HepG2 (cell line): Measurements from ENCODE around the gene VASH2. TPM values are rescaled to one million over a fixed set of nuclear protein-coding genes. Genes with fewer than 3 reads are reported as not detected.
"Not testable (repeated sequence)": the region's sequence is repeated elsewhere in the genome, so short reads cannot be mapped to it uniquely, and the experiment has no call there.

Source experiments
- ATAC-seq: fragments of 200-7000 bp; cut with Tn5 transposase; 3 replicates; pipeline ENCODE4 v1.9.1; 2020; ENCODE audit warnings: mild to moderate bottlenecking, moderate library complexity
- BruUV-seq: library from RNA; stranded (reverse); fragments of 400-500 nt; replicated peaks from 2 replicates; lab custom pipeline; 2021; lab: Mats Ljungman, UMichigan
- CTCF ChIA-PET: fragments of 300-600 bp; formaldehyde crosslinking; extraction: SDS; loops from one replicate; lab custom pipeline; 2021; ENCODE audit warnings: low total read pairs, inconsistent platforms, low intra/inter-chr PET ratio; lab: Yijun Ruan, JAX
- POLR2A ChIA-PET: fragments of 350-600 bp; sonication (Branson Sonifier 250); formaldehyde crosslinking; loops from one replicate; lab custom pipeline; 2020; ENCODE audit warnings: antibody characterized with exemption, inconsistent platforms; lab: Yijun Ruan, JAX
- DNase-seq: peaks from one replicate; pipeline ENCODE4 v3.0.0-alpha.2; 2015; ENCODE audit warnings: low spot score
- FAIRE-seq: peaks from 3 replicates; lab custom pipeline; 2011; peaks lifted over from hg19 to GRCh38; lab: Jason Lieb, UNC
- H2AFZ ChIP-seq: one replicate; pipeline ENCODE4 v1.6.1; 2011; ENCODE audit warnings: low read length, inconsistent platforms
- H3K27ac ChIP-seq: fragments of 300-600 bp; 3 replicates; pipeline ENCODE4 v1.8.0; 2011; ENCODE audit warnings: mixed run types, mild to moderate bottlenecking, mixed read lengths, low read length, inconsistent platforms; ENCODE audit not compliant: insufficient read depth; ENCODE audit errors: extremely low read length
- H3K27me3 ChIP-seq, 2 experiments: fragments of 200-600 bp in 1 of 2; 2 replicates in 1 of 2; 3 replicates in 1 of 2; pipeline versions ENCODE4 v1.6.0 to v1.8.0; 2011; ENCODE audit warnings: low read length in 2 of 2, mild to moderate bottlenecking in 2 of 2, moderate library complexity in 2 of 2, inconsistent platforms in 1 of 2; ENCODE audit not compliant: insufficient read depth in 2 of 2, control insufficient read depth in 1 of 2
- H3K36me3 ChIP-seq, 2 experiments: fragments of 200-600 bp in 1 of 2; replicated peaks in 1 of 2; 2 replicates in 1 of 2; 3 replicates in 1 of 2; pipeline versions ENCODE4 v1.5.1 to v1.8.0; 2011; ENCODE audit warnings: low read length in 2 of 2, inconsistent platforms in 1 of 2; ENCODE audit not compliant: insufficient read depth in 2 of 2, control insufficient read depth in 1 of 2
- H3K4me1 ChIP-seq: 2 replicates; pipeline ENCODE4 v1.5.1; 2012; ENCODE audit warnings: low read length, inconsistent platforms; ENCODE audit not compliant: insufficient read depth
- H3K4me2 ChIP-seq: 2 replicates; pipeline ENCODE4 v1.6.0; 2011; ENCODE audit warnings: low read depth, low read length, inconsistent platforms
- H3K4me3 ChIP-seq, 3 experiments: fragments of 200-600 bp in 1 of 3; sonication (generic), shearing (Covaris generic) in 1 of 3; replicated peaks in 1 of 3; 2 replicates each; pipeline ENCODE4 v1.5.1; 2011 to 2016; ENCODE audit warnings: low read length in 3 of 3, inconsistent platforms in 2 of 3, low read depth in 2 of 3, mild to moderate bottlenecking in 2 of 3, control low read depth in 1 of 3, mixed read lengths in 1 of 3; ENCODE audit not compliant: insufficient read depth in 1 of 3
- H3K79me2 ChIP-seq: one replicate; pipeline ENCODE4 v1.6.1; 2011; ENCODE audit warnings: low read length, inconsistent platforms; ENCODE audit not compliant: insufficient read depth
- H3K9ac ChIP-seq: 2 replicates; pipeline ENCODE4 v1.6.0; 2011; ENCODE audit warnings: mild to moderate bottlenecking, low read depth, low read length, inconsistent platforms; ENCODE audit not compliant: insufficient read depth
- H3K9me3 ChIP-seq: 2 replicates; pipeline ENCODE4 v1.5.1; 2012; ENCODE audit warnings: mild to moderate bottlenecking, low read length
- H4K20me1 ChIP-seq: 2 replicates; pipeline ENCODE4 v1.6.0; 2011; ENCODE audit warnings: inconsistent platforms, mild to moderate bottlenecking, low read length, moderate library complexity; ENCODE audit not compliant: insufficient read depth
- BRD4 ChIP-seq: sonication (generic); formaldehyde crosslinking; IDR thresholded peaks from 2 replicates; pipeline ENCODE4 v1.4.0; 2020; ENCODE audit warnings: missing genetic modification reagents
- KIAA2018 ChIP-seq: sonication (generic); formaldehyde crosslinking; IDR thresholded peaks from 2 replicates; pipeline ENCODE4 v1.5.0; 2020; ENCODE audit warnings: mild to moderate bottlenecking, missing genetic modification reagents, borderline replicate concordance
- NFYC ChIP-seq: IDR thresholded peaks from 2 replicates; pipeline ENCODE4 v1.6.1; 2016; ENCODE audit warnings: missing genetic modification reagents, missing compliant biosample characterization
- NR2F6 ChIP-seq, 2 experiments: IDR thresholded peaks; 2 replicates each; pipeline ENCODE4 v1.6.1; 2016; ENCODE audit warnings: antibody characterized with exemption in 1 of 2, mild to moderate bottlenecking in 1 of 2
- TEF ChIP-seq: sonication (generic); formaldehyde crosslinking; IDR thresholded peaks from 2 replicates; pipeline ENCODE4 v1.5.0; 2020; ENCODE audit warnings: missing genetic modification reagents
- ZNF10 ChIP-seq: sonication (generic); formaldehyde crosslinking; IDR thresholded peaks from 2 replicates; pipeline ENCODE4 v1.4.0; 2020; ENCODE audit warnings: mild to moderate bottlenecking, low read depth, missing genetic modification reagents, borderline replicate concordance
- ZSCAN20 ChIP-seq: sonication (generic); formaldehyde crosslinking; IDR thresholded peaks from 2 replicates; pipeline ENCODE4 v1.4.0; 2020; ENCODE audit warnings: missing genetic modification reagents, mild to moderate bottlenecking, borderline replicate concordance
- WGBS: methylation state at CpG from one replicate; pipeline ENCODE4 v1.1.6; 2017; ENCODE audit warnings: low lambda C conversion rate; 5-methylcytosine and 5-hydroxymethylcytosine counted together
- in situ Hi-C: cut with HindIII; loops from 2 replicates; pipeline ENCODE4 v1.10.0; 2017; ENCODE audit warnings: low pct_unique_long_range_greater_than_20kb; ENCODE audit not compliant: extremely low pct_ligation_motif_present
- intact Hi-C: fragments of 100-400 bp; cut with micrococcal nuclease; formaldehyde crosslinking; loops from one replicate; pipeline ENCODE4 v1.10.0; 2022; ENCODE audit not compliant: unreplicated experiment
- polyA plus RNA-seq, 8 experiments: library from polyadenylated mRNA; depleted of rRNA in 3 of 8; stranded (reverse) in 7 of 8; unstranded in 1 of 8; fragments of >200 nt; fragmentation: Illumina TruSeq in 4 of 8; extraction: Trizol in 4 of 8; gene quantifications; 2 replicates each; pipeline versions ENCODE4 v1.2.1 to v1.2.3, GENCODE V29; 2011 to 2016; ENCODE audit warnings: low read depth in 4 of 8, missing spikeins in 1 of 8, mixed read lengths in 1 of 8; ENCODE audit not compliant: insufficient read depth in 1 of 8
- total RNA-seq, 5 experiments: library from RNA; depleted of rRNA; stranded (reverse); fragments of >200 nt; fragmentation: Illumina TruSeq; extraction: Trizol; gene quantifications; 2 replicates each; pipeline ENCODE4 v1.2.3, GENCODE V29; 2016; ENCODE audit warnings: low read depth in 1 of 5

Gene VASH2
- total and polyA plus RNA-seq, 2 of the 13 experiments (the other 11 are each of a cell fraction or from before 2014, with no cell fraction given), result 0.44 to 1.00 TPM

GRCh38 chr1:213027024-213027423 is 76.7 kb downstream of the VASH2 start:
- FAIRE-seq, intact Hi-C loops, BruUV-seq, H3K79me2 ChIP-seq, H3K4me3 ChIP-seq, H3K36me3 ChIP-seq, H4K20me1 ChIP-seq, DNase-seq, H3K4me1 ChIP-seq, CTCF ChIA-PET, H3K9me3 ChIP-seq, H3K9ac ChIP-seq, in situ Hi-C loops, ATAC-seq, H2AFZ ChIP-seq, POLR2A ChIA-PET, H3K27ac ChIP-seq, H3K27me3 ChIP-seq, H3K4me2 ChIP-seq: not testable (repeated sequence)
- 6% methylated on average over 3 of the region's 3 CpGs for WGBS

DNA sequence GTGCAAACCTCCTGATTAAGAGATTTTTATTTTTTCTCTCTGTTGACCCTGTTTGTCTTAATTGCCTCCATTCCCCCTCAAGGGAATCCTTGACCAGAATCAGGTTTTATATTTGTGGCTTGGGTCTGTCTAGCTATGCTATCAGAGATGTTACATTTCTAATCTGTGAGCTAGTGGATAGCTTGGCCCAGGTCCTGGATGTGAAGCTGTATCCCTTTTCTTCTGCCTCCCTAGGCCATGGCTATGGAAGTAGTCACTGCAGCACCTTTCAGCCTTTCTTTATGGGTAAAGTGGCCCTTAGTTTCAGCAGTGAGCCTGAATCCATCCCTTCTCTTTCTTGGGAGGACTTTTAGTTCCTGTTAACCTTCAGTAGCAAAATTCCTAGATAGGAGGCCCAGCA is 82.3 kb downstream of the VASH2 start:
- Histone ChIP-seq H3K27me3 (peaks cover 0 to 6% of the 10 kb centered on the region in 2 experiments; a peak in 3 of 5 replicates), H3K79me2 (no peaks in the 10 kb centered on the region), H4K20me1 (no peaks in the 10 kb centered on the region), H3K36me3 (no peaks in the 10 kb centered on the region), H3K4me2 (no peak overlapping the region), H3K4me3 (no peak overlapping the region), H3K27ac (no peak overlapping the region), H3K9me3 (no peaks in the 10 kb centered on the region), H2AFZ (no peak overlapping the region), H3K4me1 (peaks cover 8% of the 10 kb centered on the region), H3K9ac (no peak overlapping the region)
- intact Hi-C loops (no loop called here), in situ Hi-C loops (no loop called here)
- no peak for ATAC-seq
- no TSS peak for BruUV-seq
- FAIRE-seq, result no peak
- DNase-seq, result no peak
- ChIA-PET CTCF (no interaction called here), POLR2A (no interaction called here)
- TF ChIP-seq KIAA2018 (CRISPR knock-in tag) (no peak), TEF (CRISPR knock-in tag) (no peak), NFYC (CRISPR knock-in tag) (no peak), ZSCAN20 (CRISPR knock-in tag) (no peak), BRD4 (CRISPR knock-in tag) (no peak), NR2F6 (IDR thresholded peaks at IDR 0.05) (no peak), NR2F6 (CRISPR knock-in tag; IDR thresholded peaks at IDR 0.05) (no peak), ZNF10 (no peak)
